SU-DHL-6 (cell line): Measurements from ENCODE around the gene HUNK.

Source experiments
- CTCF ChIP-seq: fragments of 200-600 bp; sonication (generic); IDR thresholded peaks from one replicate; pipeline ENCODE4 v1.5.1; 2017; ENCODE audit warnings: antibody characterized with exemption, mild to moderate bottlenecking, low read length, moderate library complexity; ENCODE audit not compliant: insufficient read depth, poor library complexity, severe bottlenecking
- EZH2phosphoT487 ChIP-seq: fragments of 200-600 bp; sonication (generic), shearing (Covaris generic); conservative IDR thresholded peaks from 2 replicates; pipeline ENCODE4 v1.6.1; 2018; ENCODE audit warnings: mild to moderate bottlenecking, antibody characterized with exemption, low read length, moderate library complexity, mixed read lengths

- TF ChIP-seq CTCF (no peak), EZH2phosphoT487 (no peak)
Observed at GRCh38 chr21:31926498-31926897, 53.7 kb downstream of the HUNK start.
